Keratinocyte (primary cell): ENCODE results near the gene LCE6A. TPM values are rescaled to one million over a fixed set of nuclear protein-coding genes. Genes with fewer than 3 reads are reported as not detected.

Source experiments
- DNase-seq: peaks from one replicate; pipeline ENCODE4 v3.0.0-alpha.2; 2011; ENCODE audit warnings: low read depth, missing footprints, low spot score
- FAIRE-seq: peaks from 2 replicates; lab custom pipeline; 2011; peaks lifted over from hg19 to GRCh38; lab: Jason Lieb, UNC
- H2AFZ ChIP-seq: 2 replicates; pipeline ENCODE4 v1.6.0; 2012; ENCODE audit warnings: low read length, control low read depth, inconsistent platforms; ENCODE audit not compliant: control insufficient read depth
- H3K27ac ChIP-seq: 2 replicates; pipeline ENCODE4 v1.5.1; 2011; ENCODE audit warnings: low read length; ENCODE audit not compliant: control insufficient read depth, insufficient read depth
- H3K27me3 ChIP-seq: 3 replicates; pipeline ENCODE4 v1.6.0; 2011; ENCODE audit warnings: low read length; ENCODE audit not compliant: control insufficient read depth, insufficient read depth; ENCODE audit errors: extremely low read depth
- H3K36me3 ChIP-seq, 2 experiments: 2 replicates in 1 of 2; 3 replicates in 1 of 2; pipeline ENCODE4 v1.5.1; 2011; ENCODE audit warnings: low read length in 2 of 2, mild to moderate bottlenecking in 1 of 2; ENCODE audit not compliant: control insufficient read depth in 2 of 2, insufficient read depth in 2 of 2; ENCODE audit errors: extremely low read depth in 1 of 2
- H3K4me1 ChIP-seq: 3 replicates; pipeline ENCODE4 v1.5.1; 2011; ENCODE audit warnings: low read length; ENCODE audit not compliant: control insufficient read depth, insufficient read depth; ENCODE audit errors: extremely low read depth
- H3K4me2 ChIP-seq: 3 replicates; pipeline ENCODE4 v1.6.0; 2011; ENCODE audit warnings: low read depth, low read length; ENCODE audit not compliant: control insufficient read depth, insufficient read depth; ENCODE audit errors: extremely low read depth
- H3K4me3 ChIP-seq, 3 experiments: fragments of 200-600 bp in 1 of 3; sonication (generic) in 1 of 3; 2 replicates in 2 of 3; 3 replicates in 1 of 3; pipeline ENCODE4 v1.5.1; 2011 to 2016; ENCODE audit warnings: low read length in 3 of 3, mild to moderate bottlenecking in 3 of 3, control low read depth in 2 of 3, inconsistent platforms in 1 of 3, low read depth in 1 of 3, mixed read lengths in 1 of 3, mixed run types in 1 of 3, moderate library complexity in 1 of 3; ENCODE audit not compliant: control insufficient read depth in 2 of 3, insufficient read depth in 2 of 3; ENCODE audit errors: extremely low read depth in 1 of 3
- H3K79me2 ChIP-seq: 2 replicates; pipeline ENCODE4 v1.6.0; 2012; ENCODE audit warnings: low read length; ENCODE audit not compliant: control insufficient read depth, insufficient read depth
- H3K9ac ChIP-seq: 3 replicates; pipeline ENCODE4 v1.6.0; 2011; ENCODE audit warnings: low read length; ENCODE audit not compliant: control insufficient read depth, insufficient read depth; ENCODE audit errors: extremely low read depth
- H3K9me1 ChIP-seq: 3 replicates; pipeline ENCODE4 v1.6.0; 2011; ENCODE audit warnings: low read length; ENCODE audit not compliant: control insufficient read depth, insufficient read depth; ENCODE audit errors: extremely low read depth
- H3K9me3 ChIP-seq: 2 replicates; pipeline ENCODE4 v1.5.1; 2012; ENCODE audit warnings: low read depth, low read length; ENCODE audit not compliant: control insufficient read depth
- H4K20me1 ChIP-seq: 3 replicates; pipeline ENCODE4 v1.6.0; 2011; ENCODE audit warnings: low read length; ENCODE audit not compliant: control insufficient read depth, insufficient read depth; ENCODE audit errors: extremely low read depth
- CTCF ChIP-seq, 3 experiments: IDR thresholded peaks in 1 of 3; conservative IDR thresholded peaks in 1 of 3; optimal IDR thresholded peaks in 1 of 3; 2 replicates in 2 of 3; 3 replicates in 1 of 3; pipeline versions ENCODE3 to v1.5.1; 2011; ENCODE audit warnings: low read length in 3 of 3, mild to moderate bottlenecking in 3 of 3, moderate library complexity in 2 of 3, control low read depth in 1 of 3, inconsistent platforms in 1 of 3; ENCODE audit not compliant: insufficient read depth in 2 of 3; ENCODE audit errors: extremely low read depth in 1 of 3
- EZH2 ChIP-seq: IDR thresholded peaks from one replicate; pipeline ENCODE4 v1.6.1; 2012; ENCODE audit warnings: inconsistent platforms, mild to moderate bottlenecking, low read length, moderate library complexity
- dilution Hi-C: fragments of 300-500 bp; cut with MboI; formaldehyde crosslinking; loops from one replicate; pipeline ENCODE4 v1.7.0; 2020; ENCODE audit warnings: low sequenced_read_pairs; ENCODE audit not compliant: extremely low pct_ligation_motif_present
- polyA plus RNA-seq, 5 experiments: library from polyadenylated mRNA; depleted of rRNA in 3 of 5; stranded (reverse) in 3 of 5; stranded (forward) in 1 of 5; unstranded in 1 of 5; fragments of >200 nt; gene quantifications; 1 replicate in 1 of 5; 2 replicates in 3 of 5; 3 replicates in 1 of 5; pipeline versions ENCODE4 v1.2.1 to v1.2.3, GENCODE V29; 2011 to 2012; ENCODE audit warnings: missing spikeins in 2 of 5, low read depth in 1 of 5, low replicate concordance in 1 of 5

LCE6A gene
- polyA plus RNA-seq, 1 donor (not counting 4 experiments of a cell fraction or from before 2014, with no cell fraction given), result 0.60 TPM

- TF ChIP-seq EZH2 (no peak), CTCF (optimal IDR thresholded peaks at IDR 0.05 in 1 of 3, IDR thresholded peaks at IDR 0.05 in 1 of 3, conservative IDR thresholded peaks at IDR 0.05 in 1 of 3; ENCODE audit: extremely low read depth in 1 of 3, insufficient read depth in 2 of 3, low read length in 3 of 3) (no peak)
- Histone ChIP-seq H2AFZ (no peak overlapping the region), H3K9me3 (no peaks in the 10 kb centered on the region), H3K4me2 (no peak overlapping the region), H3K27ac (no peak overlapping the region), H4K20me1 (no peaks in the 10 kb centered on the region), H3K79me2 (no peaks in the 10 kb centered on the region), H3K27me3 (no peaks in the 10 kb centered on the region), H3K36me3 (no peaks in the 10 kb centered on the region), H3K4me1 (peaks cover 8% of the 10 kb centered on the region), H3K9me1 (no peaks in the 10 kb centered on the region), H3K9ac (no peak overlapping the region), H3K4me3 (no peak overlapping the region)
- dilution Hi-C loops, result no loop called here
- DNase-seq (no peak), FAIRE-seq (no peak)
These were observed 18.7 kb downstream of the LCE6A start for GRCh38 chr1:152861374-152861773.

- Histone ChIP-seq H3K4me2 (no peak overlapping the region), H3K4me1 (no peaks in the 10 kb centered on the region), H4K20me1 (no peaks in the 10 kb centered on the region), H3K79me2 (no peaks in the 10 kb centered on the region), H3K36me3 (no peaks in the 10 kb centered on the region), H2AFZ (no peak overlapping the region), H3K4me3 (no peak overlapping the region), H3K9me3 (no peaks in the 10 kb centered on the region), H3K9me1 (no peaks in the 10 kb centered on the region), H3K9ac (no peak overlapping the region), H3K27me3 (no peaks in the 10 kb centered on the region), H3K27ac (no peak overlapping the region)
- dilution Hi-C loops, result no loop called here
- FAIRE-seq, result no peak
- DNase-seq, result no peak
- no peak for TF ChIP-seq EZH2
- TF ChIP-seq CTCF (optimal IDR thresholded peaks at IDR 0.05 in 1 of 3, IDR thresholded peaks at IDR 0.05 in 1 of 3, conservative IDR thresholded peaks at IDR 0.05 in 1 of 3; ENCODE audit: extremely low read depth in 1 of 3, insufficient read depth in 2 of 3, low read length in 3 of 3), result no peak
These were observed 21.8 kb downstream of the LCE6A start for GRCh38 chr1:152864443-152864842.
